HuH-7.5 (cell line): ENCODE data around the gene EFNB3.

Experiments
- DNase-seq: peaks from one replicate; pipeline ENCODE4 v3.0.0; 2011; ENCODE audit warnings: low spot score

The EFNB3 gene, protein sequence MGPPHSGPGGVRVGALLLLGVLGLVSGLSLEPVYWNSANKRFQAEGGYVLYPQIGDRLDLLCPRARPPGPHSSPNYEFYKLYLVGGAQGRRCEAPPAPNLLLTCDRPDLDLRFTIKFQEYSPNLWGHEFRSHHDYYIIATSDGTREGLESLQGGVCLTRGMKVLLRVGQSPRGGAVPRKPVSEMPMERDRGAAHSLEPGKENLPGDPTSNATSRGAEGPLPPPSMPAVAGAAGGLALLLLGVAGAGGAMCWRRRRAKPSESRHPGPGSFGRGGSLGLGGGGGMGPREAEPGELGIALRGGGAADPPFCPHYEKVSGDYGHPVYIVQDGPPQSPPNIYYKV

GRCh38 chr17:7704601-7705268, at the start of gene EFNB3:
EFNB3 (plus strand) TSS chr17:7705202; CDS start chr17:7705599, 397 bp downstream.
- DNase-seq: no peak

DNA sequence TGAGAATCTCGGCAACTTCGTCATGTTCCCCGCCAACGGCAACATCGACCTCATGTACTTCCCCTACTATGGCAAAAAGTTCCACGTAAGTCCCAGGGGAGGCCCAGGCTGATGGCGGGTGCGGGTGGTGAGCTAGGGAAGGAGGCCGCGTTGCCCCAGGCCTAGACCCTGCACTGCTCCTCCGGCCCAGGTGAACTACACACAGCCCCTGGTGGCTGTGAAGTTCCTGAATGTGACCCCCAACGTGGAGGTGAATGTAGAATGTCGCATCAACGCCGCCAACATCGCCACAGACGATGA, 49.5 kb upstream of the EFNB3 start:
- no peak for DNase-seq

DNA sequence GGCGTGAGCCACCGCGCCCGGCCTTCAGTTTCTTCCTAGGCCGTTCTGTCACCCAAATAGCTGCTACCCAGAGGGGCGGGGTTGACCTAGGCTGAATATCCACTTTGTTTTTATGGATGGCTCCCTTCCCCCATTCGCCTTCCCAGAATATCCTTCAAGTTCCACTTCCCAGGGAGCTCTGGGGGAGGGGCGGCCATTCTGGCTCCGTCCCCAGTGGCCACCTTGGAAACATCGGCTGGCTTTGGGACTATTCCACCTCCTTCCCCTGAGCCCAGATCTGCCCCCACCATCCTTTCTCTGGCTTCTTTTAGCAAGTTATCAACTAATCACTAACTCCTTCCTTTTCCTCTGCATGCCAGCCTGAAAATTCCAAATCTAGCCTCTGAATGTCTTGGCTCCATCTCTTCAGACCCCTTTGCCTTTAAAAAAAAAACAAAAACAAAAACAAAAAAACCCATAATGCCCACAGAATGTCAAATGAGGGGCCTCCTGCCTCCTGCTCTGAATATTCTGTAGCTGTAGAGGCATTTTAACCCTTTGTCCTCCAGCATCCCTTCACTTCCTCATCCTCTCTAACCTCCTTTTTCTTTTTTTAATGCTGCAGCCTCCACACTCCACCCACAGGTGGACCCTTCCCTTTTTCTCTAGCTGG, 47.9 kb upstream of the EFNB3 start:
- DNase-seq: no peak

DNA sequence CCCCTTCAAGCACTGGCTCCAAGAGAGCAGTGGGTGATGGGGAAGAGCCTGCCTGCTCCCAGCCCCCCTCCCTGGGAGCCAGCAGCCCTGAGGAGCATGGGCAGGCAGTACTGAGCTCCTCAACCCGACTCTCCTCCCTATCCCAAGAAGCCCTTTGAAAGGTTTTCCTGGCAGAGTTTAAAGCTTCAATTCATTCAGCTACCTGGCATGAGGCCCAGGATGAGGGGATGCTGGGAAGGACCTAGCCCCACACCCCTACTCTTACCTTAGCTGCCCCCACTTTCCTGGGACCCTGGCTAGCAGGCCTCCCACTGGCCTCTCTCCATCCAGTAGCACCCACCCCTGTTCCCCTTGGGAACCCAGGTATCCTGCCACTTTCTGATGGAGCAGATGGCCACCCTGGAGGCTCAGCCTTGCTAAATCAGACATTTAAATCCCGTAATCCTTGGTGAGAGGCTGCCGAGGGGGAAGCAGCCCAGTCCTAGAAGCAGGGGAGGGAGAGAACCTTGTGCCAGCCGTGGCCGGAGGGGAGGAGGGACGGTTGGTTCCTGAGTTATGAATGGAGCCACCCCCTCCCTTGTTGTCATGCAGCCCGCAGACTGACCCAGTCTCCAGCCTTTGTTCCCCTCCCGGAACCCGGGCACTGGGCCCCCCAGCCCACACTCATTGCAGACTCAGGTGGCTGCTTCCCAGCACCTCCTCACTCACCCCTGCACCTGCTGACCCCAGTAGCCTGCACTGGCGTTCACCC, 37.2 kb upstream of the EFNB3 start:
- DNase-seq: no peak

DNA sequence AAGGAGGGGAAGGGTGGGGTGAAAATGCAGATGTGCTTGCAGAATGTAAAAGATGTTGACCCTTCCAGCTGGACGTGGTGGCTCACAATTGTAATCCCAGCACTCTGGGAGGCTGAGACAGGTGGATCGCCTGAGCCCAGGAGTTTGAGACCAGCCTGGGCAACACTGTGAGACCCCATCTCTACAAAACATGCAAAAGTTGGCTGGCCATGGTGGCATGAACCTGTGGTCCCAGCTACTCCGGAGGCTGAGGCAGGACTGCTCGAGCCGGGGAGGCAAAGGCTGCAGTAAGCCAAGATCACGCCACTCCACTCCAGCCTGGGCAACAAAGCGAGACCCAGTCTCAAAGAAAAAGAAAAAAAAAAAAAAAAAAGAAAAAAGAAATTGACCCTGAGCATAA, 36.5 kb upstream of the EFNB3 start:
- no peak for DNase-seq

GRCh38 chr17:7673239-7673638, 31.8 kb upstream of the EFNB3 start:
- DNase-seq: no peak

- no peak for DNase-seq
These were observed 30.1 kb upstream of the EFNB3 start for GRCh38 chr17:7674934-7675333.

GRCh38 chr17:7676533-7676932, 28.5 kb upstream of the EFNB3 start:
- no peak for DNase-seq

DNA sequence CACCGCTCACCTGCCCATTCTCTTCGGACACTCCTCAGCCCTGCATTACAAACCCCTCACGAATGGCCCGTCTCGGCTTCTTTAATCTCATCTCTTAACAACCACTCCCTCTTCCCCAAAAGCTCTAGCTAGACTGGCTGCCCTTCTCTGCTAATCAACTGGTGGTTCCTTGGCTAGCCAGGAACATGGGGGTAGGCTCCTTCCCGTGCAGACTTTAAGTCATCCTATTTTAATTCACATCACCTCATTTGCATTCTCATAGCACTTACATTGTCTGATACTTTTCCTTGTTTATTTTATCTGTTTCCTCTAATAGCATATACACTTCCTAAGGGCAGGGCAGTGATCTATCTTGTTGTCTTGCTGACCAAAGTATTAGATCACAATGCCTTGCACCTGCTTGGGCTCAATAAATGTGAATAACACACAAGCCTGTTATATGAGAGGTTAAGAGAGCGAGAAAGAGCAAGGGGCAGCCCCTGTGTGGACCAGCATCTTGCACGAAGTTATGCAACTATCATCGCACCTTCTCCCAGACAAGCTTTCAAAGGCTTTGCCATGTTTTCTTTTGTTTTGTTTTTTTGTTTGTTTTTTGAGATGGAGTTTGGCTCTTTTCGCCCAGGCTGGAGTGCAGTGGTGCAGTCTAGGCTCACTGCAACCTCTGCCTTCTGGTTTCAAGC, 27.5 kb upstream of the EFNB3 start:
- no peak for DNase-seq

DNA sequence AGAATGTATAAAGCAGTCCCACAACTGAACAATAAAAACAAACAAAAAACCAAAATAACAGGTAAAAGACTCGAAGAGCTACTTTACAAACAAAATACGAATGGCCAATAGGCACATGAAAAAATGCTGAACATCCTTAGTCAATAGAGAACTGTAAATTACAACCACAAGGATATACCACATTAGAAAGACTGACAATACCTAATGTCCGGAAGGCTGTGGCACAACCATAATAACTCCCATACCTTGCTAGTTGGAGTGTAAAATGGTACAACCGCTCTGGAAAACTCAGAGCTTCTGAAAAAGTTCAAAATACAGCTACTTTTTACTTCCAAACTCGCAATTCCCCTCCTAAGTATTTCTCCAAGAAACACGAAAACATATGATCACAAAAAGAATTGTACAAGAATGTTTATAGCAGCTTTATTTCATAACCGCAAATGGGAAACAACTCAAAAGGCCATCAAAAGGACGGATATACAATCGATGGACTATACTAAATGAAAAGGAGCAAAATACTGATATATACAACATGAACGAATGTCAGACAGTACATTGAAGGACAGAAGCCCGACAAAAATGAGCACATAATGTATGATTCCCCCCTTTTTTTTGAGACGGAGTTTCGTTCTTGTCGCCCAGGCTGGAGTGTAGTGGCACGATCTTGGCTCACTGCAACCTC, 20.0 kb upstream of the EFNB3 start:
- DNase-seq: no peak

- peak; percentile 71 for DNase-seq
These were observed 19.3 kb upstream of the EFNB3 start for GRCh38 chr17:7685533-7686221.

DNA sequence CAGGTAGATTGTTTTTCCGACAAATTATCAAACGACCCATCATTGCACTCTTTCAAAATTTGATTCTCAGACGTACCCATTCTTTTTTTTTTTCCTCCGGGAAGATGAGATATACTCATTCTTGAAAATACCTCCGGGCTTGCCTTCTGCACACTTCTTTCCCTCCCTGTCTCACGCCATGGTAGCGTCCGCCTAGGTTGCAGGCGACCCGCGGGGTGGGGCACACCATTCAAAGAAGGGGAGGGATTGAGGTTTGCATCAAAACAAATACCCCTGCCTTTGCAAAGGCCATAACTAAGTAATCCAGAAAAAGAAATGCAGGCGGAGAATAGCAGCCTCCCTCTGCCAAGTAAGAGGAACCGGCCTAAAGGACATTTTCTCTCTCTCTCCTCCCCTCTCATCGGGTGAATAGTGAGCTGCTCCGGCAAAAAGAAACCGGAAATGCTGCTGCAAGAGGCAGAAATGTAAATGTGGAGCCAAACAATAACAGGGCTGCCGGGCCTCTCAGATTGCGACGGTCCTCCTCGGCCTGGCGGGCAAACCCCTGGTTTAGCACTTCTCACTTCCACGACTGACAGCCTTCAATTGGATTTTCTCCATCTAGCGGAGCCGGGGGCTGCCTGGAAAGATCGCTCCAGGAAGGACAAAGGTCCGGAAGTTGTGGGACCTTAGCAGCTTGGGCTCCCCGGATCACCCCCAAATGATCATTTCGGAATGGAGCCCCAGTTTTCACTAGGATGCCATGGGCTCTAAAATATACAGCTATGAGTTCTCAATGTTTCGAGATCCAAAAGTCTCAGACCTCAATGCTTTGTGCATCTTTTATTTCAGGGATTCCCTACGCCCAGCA, 18.6 kb upstream of the EFNB3 start:
- peak; percentile 44 for DNase-seq

GRCh38 chr17:7687072-7687907, 17.7 kb upstream of the EFNB3 start, which contains the start of gene TP53:
TP53 (minus strand) TSS chr17:7687490; CDS start chr17:7676594, 10,896 bp downstream.
- peak; percentile 59 for DNase-seq

GRCh38 chr17:7687908-7688807, 16.8 kb upstream of the EFNB3 start, which contains the start of gene WRAP53:
WRAP53 (plus strand) TSS chr17:7688477; CDS start chr17:7688649, 172 bp downstream.
- peak; percentile 79 for DNase-seq

GRCh38 chr17:7688808-7689316, 16.1 kb upstream of the EFNB3 start:
- no peak for DNase-seq

GRCh38 chr17:7695586-7695985, 9.4 kb upstream of the EFNB3 start:
- DNase-seq: no peak

GRCh38 chr17:7697828-7698588, 7.0 kb upstream of the EFNB3 start:
- no peak for DNase-seq
